ENCODE measurements around the gene FOLR1.
A peak's percentile ranks its signal among the peaks of the same experiment; 100 is the strongest.

The FOLR1 gene

DNA sequence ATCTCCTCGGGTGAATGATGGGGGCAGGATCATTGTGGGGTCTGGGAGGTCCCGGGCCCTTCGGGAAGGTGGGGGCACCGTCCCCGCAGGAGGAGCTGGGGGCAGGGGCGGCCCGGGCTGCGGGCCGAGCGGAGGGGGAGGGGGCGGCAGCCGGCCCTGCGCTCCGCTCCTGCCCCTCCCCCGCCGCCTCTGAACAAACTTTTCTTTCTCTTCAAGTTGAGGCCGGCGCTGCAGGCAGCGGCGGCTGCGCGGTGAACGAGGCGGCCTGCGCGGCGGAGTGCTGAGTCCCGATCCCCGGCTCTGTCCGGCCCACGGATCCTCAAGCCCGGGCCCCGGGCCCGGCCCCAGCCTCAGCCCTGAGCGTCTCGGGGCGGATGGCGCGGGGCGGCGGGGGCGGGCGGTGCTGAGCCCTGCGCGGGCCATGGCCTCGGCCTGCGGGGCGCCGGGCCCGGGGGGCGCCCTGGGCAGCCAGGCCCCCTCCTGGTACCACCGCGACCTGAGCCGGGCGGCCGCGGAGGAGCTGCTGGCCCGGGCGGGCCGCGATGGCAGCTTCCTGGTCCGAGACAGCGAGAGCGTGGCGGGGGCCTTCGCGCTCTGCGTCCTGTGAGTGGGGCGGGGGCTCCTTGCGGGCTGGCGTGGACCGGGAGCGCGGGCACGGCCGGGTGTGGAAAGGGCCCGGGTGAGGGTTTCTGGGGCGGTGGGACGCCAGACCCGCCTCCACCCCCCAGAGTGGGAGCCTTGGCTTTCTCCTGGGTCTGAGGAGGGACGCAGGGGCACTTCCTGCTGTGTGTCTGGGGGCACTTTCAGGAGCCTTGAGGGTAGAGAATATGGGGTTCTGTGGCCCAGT lies 32.8 kb downstream of the FOLR1 start, which contains the start of gene INPPL1:
Gene INPPL1, plus strand, starts transcription at position 204 of the 847 bp plus-strand sequence. Its CDS starts 218 bp downstream, at position 422.
- DNase-seq = peak; percentile 71

DNA sequence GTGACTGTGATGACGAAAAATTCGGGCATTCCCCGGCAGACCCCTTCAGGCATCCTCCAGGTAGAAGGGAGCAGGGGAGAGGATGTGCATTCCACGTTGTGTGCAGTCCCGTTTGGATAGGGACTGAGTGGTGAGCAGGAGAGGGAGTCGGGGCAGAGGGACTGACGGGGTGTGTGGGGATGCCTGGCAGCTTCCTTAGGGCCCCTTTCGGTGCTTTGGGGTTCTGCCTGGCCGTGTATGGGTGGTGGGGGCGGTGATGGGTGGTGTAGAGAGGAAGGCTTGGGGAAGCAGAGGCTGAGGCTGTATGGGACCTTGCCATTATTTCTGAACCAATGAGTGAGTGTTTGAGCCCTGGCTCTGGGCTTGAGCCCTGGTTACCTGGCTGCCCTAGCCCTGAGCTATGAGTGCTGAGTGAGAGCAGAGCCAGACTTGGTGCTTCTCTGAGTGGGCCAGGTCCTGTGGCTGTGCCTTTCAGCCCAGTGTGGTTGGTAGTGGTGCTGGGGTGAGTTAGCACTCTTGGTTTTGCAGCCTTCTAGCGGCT lies 33.5 kb downstream of the FOLR1 start:
- no peak for DNase-seq

DNA sequence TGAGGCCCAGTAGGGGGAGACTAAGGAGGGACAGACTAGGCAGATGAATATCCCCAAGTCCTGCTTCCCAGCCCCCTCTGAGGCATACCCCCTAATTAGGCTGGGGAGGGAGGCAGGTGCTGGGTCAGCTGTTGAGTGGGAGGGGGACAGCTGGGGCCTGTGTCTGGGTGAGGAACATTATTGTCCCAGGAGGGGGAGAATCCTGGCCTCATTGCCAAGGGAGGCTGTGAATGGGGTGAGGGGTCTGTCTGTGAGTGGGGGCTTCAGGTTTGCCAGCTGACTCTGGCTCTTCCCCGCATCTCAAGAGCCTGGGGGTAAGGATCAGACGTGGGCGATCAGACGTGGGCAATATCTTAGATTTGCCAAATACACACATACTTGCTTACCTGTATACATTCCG lies 34.8 kb downstream of the FOLR1 start:
- no peak for DNase-seq

DNA sequence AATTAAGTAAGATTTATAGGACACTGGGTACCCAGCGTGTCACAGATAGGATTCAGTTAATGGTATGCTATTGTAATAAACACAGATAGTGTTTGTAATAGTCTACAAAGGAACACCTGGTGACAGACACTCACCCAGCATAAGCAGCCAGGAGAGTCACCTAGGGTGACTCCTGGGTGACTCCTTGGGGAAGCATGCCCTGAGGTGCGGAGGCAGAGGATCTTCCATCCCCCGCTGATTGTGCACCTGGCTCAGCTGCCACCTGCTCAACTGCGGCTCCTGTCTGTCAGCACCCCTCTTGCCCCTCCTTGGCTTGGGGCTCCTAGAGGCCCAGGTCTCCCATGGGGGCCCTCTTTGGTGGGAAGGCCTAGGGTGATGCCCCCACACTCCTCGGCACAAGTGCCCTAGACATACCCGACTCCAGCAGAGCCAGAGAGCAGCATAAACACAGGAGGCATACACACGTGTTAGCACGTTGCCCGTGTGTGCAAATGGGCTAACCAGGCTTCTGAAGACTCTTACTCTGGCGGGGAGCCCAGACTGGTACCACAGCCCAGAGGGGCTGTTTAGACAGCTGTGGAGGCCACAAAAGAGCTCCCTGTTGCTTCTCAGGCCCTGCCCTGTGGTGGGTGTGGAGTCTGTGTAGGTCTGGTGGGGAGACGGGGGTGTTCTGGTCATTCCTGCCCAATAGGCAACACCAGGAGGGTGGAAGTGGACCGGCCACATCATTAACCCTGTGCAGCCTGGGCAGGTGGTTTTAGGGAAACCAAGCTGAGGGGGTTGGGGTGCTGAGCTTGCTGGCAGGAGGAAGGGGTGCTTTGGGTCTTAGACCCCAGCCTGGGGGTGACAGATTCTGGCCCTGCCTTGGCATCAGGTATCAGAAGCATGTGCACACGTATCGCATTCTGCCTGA lies 35.6 kb downstream of the FOLR1 start:
- peak; percentile 77 for DNase-seq

DNA sequence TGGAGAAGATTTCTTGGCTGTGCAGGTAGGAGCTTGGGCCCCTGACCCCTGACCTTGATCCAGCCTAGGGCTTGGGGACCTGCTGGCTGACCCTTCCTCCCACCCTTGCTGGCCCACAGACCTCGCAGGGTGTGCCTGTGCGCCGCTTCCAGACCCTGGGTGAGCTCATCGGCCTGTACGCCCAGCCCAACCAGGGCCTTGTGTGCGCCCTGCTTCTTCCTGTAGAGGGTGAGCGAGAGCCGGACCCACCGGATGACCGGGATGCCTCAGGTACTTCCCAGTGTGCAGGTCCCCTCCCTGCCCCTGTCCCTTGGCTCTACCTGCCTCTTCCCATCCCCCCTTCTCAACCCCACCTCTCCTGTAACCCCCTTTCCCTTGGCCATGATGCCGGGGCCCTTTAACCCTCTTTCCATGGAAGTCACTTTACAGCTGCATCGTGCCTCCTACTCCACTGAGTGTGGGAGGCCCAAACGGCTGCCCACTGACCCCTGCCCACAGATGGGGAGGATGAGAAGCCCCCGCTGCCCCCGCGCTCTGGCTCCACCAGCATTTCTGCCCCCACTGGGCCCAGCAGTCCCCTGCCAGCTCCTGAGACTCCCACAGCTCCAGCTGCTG lies 36.4 kb downstream of the FOLR1 start:
- peak; percentile 43 for DNase-seq

DNA sequence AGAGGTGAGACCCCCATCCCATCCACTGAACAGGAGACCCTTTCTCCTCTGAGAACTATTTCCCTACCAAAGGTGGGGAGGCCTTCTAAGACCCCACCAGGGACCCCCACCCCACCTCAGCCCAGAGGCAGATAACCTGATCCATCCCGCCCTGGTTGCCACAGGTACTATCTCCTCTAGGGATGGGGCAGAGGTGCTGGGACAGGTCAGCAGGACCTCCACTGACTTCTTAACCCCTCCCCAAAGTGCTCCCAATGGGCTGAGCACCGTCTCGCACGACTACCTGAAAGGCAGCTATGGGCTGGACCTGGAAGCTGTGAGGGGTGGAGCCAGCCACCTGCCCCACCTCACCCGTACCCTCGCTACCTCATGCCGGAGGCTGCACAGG lies 36.9 kb downstream of the FOLR1 start:
- peak; percentile 32 for DNase-seq

DNA sequence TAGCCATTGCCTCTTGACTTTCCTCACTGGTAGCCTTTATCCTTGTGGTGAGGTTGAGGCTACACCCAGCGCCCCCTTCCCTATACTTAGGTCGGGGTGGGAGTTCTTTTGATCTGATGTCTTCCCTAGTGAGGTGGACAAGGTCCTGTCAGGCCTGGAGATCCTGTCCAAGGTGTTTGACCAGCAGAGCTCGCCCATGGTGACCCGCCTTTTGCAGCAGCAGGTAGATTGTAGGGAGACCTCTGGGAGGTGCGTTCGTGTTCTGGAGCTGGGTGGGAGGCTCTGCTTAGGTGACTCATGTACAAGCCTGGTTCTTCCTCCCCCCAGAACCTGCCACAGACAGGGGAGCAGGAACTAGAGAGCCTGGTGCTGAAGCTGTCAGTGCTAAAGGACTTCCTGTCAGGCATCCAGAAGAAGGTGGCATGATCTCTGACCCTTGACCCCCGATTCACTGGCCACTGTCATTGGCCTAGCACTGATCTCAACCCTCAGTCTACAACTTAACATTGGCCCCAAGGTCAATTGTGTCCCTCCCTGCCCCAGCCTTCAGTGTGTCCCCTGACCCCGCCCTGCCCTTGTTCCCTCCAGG lies 37.5 kb downstream of the FOLR1 start:
- peak; percentile 29 for DNase-seq

DNA sequence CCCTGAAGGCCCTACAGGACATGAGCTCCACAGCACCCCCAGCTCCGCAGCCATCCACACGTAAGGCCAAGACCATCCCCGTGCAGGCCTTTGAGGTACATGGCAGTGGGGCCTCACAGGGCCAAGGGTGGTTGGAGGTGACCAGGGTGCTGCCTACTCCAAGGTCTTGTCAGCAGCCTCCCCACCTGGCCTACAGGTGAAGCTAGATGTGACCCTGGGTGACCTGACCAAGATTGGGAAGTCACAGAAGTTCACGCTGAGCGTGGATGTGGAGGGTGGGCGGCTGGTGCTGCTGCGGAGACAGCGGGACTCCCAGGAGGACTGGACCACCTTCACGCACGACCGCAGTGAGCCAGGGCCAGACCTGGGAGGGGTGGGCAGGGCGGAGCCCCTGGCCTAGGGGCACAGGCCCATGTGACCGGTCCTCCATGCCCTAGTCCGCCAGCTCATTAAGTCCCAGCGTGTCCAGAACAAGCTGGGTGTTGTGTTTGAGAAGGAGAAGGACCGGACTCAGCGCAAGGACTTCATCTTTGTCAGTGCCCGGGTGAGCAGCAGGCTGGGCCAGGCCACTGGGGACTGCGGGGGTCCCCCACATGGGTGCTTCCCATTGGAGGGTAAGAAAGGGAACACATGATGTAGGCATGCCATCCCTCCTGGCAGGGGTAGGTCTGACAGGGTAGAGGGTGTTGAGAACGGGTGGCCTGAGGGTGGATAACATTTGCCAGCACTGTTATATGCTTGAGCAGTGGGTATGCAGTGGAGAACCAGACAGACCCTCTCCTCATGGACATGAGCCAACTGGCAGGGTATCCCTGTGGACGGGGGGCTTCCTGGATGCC lies 38.2 kb downstream of the FOLR1 start:
- DNase-seq = peak; percentile 26

DNA sequence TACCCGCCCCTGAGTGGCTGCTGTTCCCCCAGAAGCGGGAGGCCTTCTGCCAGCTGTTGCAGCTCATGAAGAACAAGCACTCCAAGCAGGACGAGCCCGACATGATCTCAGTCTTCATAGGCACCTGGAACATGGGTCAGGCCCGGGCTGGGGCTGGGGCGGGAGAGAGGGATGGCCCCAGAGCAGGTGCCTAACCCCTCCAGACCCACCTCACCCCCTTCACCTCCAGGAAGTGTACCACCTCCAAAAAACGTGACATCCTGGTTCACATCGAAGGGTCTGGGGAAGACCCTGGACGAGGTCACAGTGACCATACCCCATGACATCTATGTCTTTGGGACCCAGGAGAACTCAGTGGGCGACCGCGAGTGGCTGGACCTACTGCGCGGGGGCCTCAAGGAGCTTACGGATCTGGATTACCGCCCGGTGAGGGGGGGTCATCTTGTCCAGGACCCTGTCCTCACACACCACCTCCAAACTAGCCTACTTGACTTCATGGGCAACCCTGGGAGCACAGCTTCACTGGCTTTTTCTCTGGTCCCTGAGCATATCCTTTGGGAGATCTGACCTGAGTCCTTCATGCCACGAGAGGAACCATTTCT lies 38.9 kb downstream of the FOLR1 start:
- DNase-seq = peak; percentile 8

DNA sequence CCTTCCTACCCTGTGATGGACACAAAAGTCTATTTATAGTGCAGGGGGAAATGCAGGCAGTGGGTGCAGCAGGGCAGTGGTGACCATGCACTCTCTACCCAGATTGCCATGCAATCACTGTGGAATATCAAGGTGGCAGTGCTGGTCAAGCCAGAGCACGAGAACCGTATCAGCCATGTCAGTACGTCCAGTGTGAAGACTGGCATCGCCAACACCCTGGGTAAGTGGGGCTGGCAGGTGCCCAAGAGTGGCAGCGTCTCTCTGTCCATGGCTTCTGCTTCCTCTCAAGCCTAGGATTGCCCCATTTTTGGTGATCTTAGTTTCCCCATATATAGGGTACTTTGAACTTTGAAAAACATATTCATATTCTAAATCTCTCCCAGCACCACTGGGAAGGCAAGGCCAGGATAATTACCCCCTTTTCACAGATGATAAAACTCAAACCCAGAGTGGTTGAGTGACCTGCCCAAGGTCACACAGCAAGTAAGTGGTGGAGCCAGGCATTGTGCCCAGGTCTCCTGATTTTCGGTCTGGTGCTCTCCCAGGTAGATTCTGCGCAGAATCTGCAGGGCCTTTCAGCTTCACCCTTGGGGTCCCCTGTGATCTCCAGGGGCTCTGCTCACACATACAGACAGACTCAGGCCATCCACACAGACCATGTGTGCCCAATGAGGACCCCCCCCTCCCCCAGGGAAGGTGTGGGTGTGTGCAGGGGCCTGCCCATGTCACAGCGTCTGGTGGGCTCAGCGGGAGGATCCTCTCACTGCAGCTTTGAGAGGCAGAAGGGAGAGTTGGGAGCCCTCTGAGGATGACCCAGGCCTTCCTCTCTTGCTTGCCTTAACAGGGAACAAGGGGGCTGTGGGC lies 39.7 kb downstream of the FOLR1 start:
- DNase-seq = peak; percentile 18

DNA sequence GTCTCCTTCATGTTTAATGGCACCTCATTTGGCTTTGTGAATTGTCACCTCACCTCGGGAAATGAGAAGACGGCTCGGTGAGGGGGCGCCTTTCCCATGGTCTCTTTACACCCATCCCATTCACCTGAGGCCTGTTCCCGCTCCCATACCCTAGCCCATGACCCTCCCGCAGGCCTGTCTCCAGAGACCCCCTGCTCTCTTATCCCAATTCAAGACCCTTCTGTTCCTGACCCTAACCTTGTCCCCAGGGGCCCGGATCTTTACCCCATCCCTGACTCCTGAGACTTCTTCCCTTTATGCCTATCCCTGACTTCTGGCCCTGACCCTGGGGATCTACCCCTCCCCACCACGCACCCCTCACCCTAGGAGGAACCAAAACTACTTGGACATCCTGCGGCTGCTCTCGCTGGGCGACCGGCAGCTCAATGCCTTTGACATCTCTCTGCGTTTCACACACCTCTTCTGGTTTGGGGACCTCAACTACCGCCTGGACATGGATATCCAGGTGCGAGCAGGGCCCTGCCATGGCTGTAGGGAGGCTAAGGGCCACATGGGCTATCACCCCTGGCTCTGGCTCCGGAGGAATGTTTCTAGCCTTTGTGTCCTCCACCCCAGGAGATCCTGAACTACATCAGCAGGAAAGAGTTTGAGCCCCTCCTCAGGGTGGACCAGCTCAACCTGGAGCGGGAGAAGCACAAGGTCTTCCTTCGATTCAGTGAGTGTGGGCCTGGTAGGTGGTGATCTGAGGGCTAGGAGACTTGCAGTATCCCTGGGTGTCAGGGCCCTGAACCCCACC lies 40.5 kb downstream of the FOLR1 start:
- DNase-seq = peak; percentile 15

DNA sequence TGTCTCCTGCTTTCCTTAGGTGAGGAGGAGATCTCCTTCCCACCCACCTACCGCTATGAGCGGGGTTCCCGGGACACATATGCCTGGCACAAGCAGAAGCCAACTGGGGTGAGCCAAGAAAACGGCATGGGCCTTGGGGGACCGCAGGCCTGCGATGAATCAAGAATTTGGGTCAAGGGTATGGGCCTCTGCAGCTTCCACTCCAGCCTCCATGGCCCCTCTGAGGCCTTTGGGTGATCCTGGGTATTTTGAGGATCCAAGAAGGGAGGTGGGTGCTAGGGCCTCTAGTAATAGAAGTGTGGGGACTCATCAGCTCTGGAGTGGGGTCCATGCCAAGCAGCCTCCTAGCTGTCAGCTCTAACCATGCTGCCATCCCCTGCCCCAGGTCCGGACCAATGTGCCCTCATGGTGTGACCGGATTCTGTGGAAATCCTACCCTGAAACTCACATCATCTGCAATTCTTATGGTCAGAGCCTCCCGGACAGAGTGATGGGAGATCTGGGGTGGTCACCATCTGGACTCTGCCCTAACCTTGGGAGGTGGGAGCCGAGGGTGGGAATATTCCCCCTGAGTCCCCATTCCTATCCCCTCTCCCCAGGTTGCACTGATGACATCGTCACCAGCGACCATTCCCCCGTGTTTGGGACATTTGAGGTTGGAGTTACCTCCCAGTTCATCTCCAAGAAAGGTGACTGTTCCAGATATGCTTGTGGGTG lies 41.3 kb downstream of the FOLR1 start:
- no peak for DNase-seq

DNA sequence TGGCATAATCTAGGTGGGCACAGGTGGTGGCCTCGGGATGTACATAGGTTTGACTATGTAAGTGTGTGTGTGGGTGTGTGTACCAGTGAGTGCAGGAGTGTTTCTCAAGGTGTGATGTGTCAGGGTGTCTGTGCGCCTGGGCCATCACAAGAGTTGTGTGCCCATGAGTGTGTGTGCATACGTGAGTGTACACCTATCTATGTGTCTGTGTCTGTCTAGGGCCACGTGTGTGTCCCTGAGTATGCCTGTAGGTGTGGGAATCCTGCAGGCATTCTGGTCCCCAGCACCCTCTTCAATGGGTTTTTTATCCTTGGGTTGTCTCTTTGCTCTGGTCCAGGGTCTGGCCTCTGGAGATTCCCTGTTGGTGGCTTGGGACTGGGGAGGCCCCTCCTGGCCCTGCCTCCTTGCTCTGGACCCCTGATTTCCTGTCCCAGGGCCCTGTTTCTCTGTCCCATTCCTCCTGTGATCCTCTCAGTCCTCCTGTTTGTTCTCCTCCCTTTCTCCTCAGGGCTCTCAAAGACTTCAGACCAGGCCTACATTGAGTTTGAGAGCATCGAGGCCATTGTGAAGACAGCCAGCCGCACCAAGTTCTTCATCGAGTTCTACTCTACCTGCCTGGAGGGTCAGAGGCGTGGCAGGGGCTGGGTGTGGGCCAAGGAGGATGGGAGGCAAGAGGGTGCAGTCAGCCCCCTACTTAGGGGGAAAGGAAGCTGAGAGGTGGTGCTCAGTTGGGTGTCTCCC lies 42.0 kb downstream of the FOLR1 start:
- DNase-seq = peak; percentile 21

DNA sequence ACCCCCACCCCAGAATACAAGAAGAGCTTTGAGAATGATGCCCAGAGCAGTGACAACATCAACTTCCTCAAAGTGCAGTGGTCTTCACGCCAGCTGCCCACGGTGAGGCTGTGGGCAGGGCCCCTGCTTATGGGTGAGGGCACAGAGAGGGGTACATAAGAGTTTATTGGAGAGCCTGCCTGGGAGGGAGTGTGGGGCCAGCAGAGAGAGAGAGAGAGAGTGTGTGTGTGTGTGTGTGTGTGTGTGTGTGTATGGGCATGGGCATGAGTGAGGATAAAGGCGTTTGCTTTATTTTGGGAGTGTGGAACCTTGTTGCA lies 42.5 kb downstream of the FOLR1 start:
- DNase-seq = no peak

DNA sequence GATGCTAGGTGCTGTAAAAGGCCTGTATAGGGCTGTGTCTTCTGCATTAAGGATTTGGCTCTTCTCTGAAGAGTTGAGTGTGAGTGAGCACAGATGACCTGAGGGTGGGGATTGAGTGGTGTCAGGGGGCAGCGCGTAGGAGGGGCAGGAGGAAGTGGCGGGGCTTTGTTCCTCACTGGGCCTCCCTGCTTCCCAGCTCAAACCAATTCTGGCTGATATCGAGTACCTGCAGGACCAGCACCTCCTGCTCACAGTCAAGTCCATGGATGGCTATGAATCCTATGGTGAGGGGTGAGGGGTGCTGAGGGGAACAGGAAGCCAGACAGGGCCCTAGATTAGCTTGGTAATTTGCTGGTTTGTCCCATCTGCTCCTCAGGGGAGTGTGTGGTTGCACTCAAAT lies 43.0 kb downstream of the FOLR1 start:
- no peak for DNase-seq

DNA sequence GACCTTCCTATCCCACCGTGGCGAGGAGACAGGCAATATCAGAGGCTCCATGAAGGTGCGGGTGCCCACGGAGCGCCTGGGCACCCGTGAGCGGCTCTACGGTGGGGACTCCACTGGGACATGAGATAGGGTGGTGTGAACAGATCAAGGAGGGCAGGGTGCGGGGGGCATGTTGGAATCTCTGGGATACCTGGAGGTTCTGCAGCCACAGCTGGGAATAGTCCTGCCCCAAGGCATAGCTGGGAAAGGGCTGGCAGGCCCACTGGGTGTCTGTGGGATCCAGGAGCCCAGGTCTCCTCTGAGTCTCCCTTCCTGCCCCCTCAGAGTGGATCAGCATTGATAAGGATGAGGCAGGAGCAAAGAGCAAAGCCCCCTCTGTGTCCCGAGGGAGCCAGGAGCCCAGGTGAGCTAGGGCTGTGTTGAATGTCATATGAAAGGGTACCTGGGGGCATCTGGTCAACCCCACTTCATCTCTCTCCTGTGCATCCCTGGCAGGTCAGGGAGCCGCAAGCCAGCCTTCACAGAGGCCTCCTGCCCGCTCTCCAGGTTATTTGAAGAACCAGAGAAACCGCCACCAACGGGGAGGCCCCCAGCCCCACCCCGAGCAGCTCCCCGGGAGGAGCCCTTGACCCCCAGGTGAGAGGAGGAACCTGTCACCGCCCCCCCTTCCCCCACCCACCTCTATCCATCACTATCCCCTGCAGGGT lies 43.6 kb downstream of the FOLR1 start:
- DNase-seq = no peak

DNA sequence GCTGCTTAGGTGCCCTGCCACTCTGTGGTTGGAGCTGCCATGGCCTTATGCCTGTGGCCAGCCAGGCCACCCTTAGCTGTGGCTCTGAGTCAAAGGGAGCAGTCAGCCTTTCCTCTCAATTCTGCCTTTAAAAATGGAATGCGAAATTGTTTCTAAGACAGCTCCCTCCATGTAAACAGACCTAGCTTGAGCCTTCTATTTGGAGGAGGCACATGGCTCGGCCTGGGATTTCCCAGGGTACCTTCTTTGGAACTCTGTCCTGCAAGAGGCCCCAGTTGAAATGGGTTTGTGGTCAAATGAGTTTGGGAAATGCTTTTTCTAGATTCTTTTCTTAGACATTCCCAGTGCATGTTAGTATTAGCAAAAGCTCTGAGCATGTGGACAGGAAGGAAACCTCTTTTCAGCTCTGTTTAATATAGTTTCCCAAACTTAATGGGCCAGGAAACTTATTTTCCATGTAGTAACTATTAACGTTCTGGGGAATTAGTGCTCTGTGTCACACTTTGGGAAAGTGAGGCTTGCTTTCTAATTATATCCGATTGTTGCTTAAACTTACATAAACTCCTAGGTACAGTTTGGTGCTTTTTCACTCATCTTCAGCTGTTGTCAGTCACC lies 44.2 kb downstream of the FOLR1 start:
- DNase-seq = no peak

Data from left hindlimb (tissue), 1 donor.